GM11168 (cell line): ENCODE data around the gene DNASE1L2.
"Not testable (repeated sequence)": the region's sequence is repeated elsewhere in the genome, so short reads cannot be mapped to it uniquely, and the experiment has no call there.

ENCODE experiments used
- in situ Hi-C: fragments of 300-500 bp; cut with MboI; formaldehyde crosslinking; loops from one replicate; pipeline ENCODE4 v1.12.0; 2022; ENCODE audit warnings: low sequenced_read_pairs; ENCODE audit not compliant: unreplicated experiment

DNASE1L2 gene

DNA sequence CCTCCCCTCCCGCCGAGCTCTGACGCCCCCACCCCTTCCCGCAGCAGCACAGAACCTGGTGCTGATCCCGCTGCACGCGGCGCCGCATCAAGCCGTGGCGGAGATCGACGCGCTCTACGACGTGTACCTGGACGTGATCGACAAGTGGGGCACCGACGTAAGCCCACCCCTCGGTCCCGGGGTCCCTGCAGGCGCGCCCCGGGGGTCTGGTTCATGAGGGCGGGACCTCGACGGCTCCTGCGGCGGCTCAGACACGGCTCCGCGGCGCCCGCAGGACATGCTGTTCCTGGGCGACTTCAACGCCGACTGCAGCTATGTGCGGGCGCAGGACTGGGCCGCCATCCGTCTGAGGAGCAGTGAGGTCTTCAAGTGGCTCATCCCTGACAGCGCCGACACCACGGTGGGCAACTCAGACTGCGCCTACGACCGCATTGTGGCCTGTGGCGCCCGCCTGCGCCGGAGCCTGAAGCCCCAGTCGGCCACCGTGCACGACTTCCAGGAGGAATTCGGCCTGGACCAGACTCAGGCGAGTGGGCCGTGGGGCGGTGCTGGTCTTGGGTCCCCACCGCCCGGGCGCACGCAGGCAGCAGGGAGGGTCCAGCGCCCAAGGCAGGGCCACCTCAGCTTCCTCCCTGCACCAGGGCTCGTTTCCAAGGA lies 1.4 kb downstream of the DNASE1L2 start:
- in situ Hi-C loops: no loop called here

DNA sequence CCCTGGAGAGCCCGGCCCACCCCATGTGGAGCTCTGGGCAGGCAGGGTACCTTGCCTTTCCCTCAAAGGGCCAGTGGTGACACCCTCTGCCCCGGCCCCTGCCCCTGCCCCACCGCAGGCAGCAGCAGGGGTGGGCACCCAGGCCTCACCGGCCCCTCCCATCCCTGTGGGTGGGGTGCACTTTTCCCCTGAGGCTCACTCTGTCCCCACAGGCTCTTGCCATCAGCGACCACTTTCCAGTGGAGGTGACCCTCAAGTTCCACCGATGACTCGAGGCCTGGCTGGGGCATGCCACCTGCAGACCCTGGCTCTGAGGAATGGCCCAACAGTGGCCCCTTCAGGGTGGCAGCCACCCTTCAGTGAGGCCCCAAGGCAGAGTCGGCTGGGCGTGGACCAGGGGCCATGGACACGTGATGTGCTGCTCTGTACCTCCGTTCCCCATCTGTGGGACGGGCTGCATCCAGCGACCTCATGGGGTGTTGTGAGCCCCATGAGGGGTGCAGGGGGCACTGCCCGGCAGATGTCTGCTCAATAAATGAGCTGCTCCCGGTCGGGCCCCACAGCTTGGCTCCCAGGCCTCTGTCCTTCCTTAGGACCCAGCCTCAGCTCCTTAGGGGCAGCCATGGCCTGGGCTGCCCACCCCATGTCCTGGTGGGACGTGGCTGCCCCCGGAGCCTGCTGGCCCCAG lies 2.0 kb downstream of the DNASE1L2 start:
- in situ Hi-C loops: no loop called here

DNA sequence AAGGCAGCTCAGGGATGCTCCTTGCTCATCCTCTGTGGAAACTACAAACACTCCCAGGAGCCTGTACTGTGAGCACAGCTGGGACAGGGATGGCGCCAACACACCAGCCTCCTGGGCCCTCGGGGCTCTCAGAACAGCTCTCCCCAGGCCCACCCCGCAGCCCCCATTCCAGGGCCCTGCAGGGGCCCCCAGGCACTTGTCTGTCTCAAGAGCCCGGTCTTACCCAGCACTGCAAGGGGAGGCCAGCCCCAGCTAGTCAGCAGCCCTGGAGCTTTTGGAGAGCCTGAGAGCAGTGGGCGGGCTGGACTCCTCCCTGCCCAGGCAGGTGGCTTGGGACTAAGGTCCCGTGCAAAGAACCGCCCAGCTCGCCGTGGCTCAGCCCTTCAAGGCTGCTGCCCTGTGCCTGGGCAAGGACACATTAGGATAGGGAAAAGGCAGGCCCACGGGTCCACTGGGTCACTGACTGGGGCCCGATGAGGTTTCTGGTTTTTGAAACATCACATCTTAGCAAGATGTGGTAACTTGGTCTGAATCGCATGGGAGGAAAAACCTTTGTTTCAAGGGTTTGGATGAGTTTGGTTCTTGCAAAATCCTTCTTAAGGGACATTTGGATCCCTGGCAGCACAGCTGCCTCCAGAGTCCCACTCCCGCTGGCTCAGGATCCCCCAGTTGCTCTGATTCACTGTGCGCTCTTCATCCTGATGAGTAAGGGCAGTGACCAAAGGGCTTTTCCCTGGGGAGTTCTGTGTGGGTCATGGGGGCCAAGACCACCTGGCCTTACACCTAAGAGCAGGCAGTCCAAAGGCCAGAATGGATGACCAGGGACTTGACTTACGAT lies 2.8 kb downstream of the DNASE1L2 start:
- in situ Hi-C loops: no loop called here

- in situ Hi-C loops: not testable (repeated sequence)
Observed at GRCh38 chr16:2240331-2240730, 4.1 kb downstream of the DNASE1L2 start.

DNA sequence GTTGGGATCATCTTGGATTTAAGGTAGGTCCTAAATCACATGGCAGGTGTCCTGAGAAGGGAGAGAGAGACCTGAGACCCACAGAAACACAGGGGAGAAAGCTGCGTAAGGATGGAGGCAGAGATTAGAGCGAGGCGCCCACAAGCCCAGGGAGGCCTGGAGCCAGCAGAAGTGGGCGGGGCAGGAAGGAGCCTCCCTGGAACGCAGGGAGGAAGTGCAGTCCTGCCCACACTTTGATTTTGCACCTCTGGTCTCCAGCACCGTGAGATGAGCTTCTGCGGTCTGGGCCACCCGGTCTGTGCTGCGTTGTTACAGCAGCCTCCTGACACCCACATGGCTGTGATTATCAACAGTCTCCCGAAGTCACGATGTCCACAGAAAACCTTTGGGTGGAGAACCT lies 6.4 kb downstream of the DNASE1L2 start:
- in situ Hi-C loops: no loop called here

GRCh38 chr16:2243031-2243528 lies 6.8 kb downstream of the DNASE1L2 start:
- in situ Hi-C loops: no loop called here

- in situ Hi-C loops: no loop called here
Observed at GRCh38 chr16:2243781-2244180, 7.5 kb downstream of the DNASE1L2 start.

- in situ Hi-C loops: no loop called here
Observed at GRCh38 chr16:2244301-2244700, 8.1 kb downstream of the DNASE1L2 start.

DNA sequence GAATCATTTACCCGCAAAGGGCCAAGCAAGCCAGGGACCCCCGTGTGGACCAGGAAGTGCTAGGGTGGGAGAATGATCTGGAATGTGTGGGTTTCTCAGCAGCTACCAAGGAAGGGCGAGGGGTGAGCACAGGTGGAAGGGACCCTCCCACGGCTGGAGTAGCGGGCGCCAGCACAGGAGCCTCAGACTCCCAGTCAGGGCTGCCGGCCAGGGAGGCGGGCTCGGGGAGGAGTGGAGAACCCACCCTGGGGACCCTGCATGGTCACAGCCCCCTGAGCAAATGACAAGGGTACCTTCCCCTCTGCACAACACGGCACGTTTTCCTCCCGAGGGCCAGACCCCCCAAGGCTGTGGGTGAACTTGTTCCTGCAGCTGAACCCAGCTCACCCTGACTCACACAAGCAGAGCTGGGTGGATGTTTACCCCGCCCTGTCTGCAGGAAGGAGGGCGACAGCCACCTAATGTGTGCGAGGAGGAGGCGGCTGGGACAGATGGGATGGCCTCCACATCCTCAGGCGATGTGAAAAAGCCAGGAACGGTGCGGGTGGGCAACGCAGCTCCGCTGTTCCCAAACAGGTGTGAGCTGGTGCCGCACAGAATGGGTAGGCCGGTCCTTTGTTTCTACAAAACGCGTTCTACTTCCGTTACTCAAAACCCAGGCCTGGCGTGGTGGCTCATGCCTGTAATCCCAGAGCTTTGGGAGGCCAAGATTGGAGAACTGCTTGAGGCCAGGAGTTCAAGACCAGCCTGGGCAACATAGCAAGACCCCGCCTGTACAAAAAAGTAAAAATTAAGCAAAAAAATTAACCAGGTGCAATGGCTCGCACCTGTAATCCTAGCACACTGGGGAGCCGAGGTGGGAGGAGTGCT lies 8.9 kb downstream of the DNASE1L2 start:
- in situ Hi-C loops: no loop called here

- in situ Hi-C loops: no loop called here
Observed at GRCh38 chr16:2246301-2246885, 10.1 kb downstream of the DNASE1L2 start.

DNA sequence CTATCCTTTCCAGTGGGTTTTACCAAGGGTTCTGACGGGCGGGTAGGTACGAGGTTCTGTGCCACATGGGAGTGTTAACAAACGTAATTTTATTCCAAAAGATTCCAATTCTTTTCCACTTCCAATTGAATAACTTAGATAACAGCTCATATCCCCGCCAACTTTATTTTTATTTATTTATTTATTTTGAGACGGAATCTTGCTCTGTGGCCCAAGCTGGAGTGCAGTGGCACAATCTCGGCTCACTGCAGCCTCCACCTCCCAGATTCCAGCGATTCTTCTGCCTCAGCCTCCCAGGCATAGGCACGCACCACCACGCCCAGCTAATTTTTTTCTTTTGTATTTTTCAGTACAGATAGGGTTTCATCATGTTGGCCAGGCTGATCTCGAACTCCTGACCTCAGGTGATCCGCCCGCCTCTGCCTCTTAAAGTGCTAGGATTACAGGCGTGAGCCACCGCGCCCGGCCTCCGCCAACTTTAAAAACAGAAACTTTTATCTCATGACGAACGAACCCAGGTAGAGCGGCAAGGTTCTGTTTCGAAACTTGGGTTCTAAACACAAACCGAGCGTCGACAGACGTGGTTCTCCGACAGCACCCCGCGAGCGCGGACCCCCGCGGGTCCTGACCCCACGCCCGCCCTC lies 14.5 kb downstream of the DNASE1L2 start:
- in situ Hi-C loops: no loop called here

DNA sequence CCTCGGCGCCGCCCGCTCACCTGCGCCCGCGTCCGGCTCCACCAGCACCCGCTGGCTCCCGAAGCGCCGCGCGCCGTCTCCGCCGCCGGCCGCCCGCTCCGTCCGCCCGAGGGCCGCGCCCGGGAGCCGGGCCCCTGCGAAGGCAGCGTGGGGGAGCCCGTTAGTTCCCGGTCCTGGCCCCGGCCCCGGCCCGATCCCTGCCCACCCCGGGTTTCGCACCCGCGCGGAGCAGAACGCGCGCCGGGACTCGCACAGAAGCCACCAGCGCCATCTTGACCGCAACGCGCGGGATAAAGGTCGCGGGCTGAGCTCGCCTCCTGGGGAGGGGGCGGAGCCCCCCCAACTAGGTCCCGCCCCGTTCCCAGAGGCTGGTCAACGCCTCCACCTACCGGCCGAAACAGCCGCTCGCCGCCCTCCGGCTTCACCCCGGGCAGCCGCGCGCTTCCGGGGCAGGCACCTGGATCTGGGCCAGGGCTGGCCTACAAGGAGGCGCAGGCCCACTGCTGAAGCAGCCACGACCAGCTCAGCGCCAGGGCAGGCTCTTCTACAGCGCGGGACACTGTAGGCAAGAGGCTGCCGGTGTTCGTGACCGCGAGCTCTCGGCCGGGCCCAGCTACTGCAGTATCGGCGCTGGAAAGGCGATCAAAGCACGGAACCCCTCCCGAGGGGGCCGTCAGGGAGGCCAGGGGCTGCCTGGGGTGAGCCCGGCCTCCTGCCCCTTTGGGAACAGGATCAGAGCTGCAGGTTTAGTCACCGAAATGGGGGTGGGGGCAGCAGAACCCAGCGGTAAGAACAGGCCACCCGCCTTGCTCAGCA lies 15.3 kb downstream of the DNASE1L2 start, which contains the start of gene ECI1:
TSS of gene ECI1 (minus strand) at position 292 of the 816 bp plus-strand sequence. CDS start at position 271, 21 bp downstream.
- in situ Hi-C loops: no loop called here

DNA sequence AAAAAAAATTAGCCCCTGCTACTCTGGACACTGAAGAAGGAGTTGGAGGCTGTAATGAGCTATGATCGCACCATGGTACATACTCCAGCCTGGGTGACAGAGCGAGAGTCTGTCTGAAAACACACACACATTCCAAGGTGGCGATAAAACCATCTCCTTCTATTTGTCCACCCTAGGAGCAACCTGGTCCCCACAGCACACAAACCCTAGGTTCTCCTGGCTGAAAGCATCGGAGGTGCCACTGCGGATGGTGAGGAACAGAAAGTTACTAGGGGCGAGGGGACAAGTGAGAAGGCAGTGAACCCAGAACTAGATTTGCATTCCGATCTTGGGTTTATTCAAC lies 16.5 kb downstream of the DNASE1L2 start:
- in situ Hi-C loops: no loop called here

- in situ Hi-C loops: no loop called here
Observed at GRCh38 chr16:2253293-2253692, 17.0 kb downstream of the DNASE1L2 start.

- in situ Hi-C loops: no loop called here
Observed at GRCh38 chr16:2256531-2257140, 20.4 kb downstream of the DNASE1L2 start.

DNA sequence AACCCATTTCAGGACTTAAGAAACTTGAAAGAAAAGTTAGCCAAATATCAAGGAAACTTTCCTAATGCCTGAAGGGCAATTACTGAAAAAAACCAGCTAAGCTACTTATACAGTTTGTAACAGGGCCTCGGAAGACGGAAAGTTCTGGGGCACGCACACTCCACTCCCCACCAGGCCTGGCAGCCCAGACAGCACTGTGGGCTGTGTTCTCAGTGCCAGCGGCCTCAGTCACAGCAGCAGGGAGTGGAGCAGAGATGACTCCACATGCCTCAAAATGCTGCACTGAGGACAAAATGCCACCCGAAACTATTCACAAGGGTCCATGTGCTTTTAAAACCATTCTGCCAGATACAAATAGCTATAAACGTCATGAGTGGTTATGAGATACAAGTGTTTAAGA lies 21.5 kb downstream of the DNASE1L2 start:
- in situ Hi-C loops: no loop called here

- in situ Hi-C loops: not testable (repeated sequence)
Observed at GRCh38 chr16:2258530-2258929, 22.3 kb downstream of the DNASE1L2 start.

GRCh38 chr16:2260250-2260649 lies 24.0 kb downstream of the DNASE1L2 start:
- in situ Hi-C loops: no loop called here
